ENCODE results near the gene LSM14A.

LSM14A gene

DNA sequence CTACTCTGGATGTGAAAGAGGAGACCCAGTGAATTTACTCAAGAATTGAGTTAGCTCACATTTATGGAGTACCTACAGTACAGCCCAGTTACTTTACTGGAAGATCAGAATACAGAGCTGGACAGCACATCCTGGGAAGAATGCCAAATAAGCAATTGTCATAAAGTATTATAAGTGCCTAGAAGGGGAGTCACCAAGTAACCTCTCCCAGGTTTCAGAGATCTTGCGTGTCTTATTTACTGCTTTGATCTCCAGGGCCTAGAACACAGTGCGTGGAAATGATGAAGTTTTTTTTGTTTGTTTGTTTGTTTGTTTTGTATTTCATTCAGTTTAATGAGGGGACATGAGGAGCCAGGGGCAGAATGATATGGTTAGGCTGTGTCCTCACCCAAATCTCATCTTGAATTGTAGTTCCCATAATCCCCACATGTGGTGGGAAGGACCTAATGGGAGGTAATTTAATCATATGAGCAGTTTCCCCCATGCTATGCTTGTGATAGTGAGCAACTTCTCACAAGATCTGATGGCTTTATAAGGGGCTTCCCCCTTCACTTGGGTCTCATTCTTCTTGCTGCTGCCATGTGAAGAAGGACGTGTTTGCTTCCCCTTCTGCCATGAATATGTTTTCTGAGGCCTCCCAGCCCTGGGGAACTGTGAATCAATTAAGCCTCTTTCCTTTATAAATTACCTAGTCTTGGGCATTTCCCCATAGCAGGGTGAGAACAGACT, 87.2 kb downstream of the LSM14A start:
- DNase-seq = no peak

DNA sequence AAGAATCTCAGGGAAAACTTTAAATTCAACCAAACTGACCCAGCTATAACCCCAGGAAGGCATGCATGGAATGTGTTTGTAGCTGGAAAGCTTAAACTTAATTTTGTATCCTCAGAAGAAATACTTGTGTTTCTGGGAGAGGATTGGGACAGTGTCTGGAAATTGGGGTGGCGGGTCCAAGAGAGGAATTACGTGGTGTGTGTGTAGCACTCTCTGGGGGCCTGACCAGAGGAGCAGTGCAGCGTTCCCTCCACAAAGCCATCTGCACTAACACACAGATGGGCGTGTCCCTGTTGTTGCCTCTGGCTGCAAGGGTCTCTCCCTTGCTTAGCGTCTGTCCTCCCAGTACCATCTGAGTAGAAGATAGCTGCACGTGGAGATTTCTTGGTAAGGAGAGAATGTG, 88.5 kb downstream of the LSM14A start:
- DNase-seq = no peak

- no peak for DNase-seq
Measured at GRCh38 chr19:34261334-34262109, 89.2 kb downstream of the LSM14A start.

DNA sequence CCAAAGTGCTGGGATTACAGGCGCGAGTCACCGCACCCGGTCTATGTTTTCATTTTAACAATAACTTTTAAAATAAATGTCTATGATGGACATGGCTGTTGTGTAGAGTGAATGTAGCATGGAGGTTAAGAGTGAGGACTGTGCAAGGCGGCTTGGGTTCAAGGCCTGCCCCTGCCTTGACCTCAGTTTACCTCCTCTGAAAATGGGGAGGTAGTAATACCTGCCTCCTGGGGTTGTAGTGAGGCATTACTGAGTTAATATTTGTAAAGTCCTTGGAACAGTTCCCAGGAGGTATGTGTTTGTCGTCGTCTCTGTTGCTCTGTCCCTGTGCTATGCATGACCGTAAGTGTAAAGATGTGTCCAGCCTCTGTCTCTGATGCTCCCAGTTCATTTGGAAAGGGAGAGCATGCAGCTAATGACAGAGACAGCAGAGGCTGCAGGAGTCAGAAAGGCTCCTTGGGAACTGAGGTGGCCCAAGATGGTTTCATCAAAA, 91.5 kb downstream of the LSM14A start:
- DNase-seq = no peak

- DNase-seq = no peak
Measured at GRCh38 chr19:34265221-34265650, 92.9 kb downstream of the LSM14A start.

DNA sequence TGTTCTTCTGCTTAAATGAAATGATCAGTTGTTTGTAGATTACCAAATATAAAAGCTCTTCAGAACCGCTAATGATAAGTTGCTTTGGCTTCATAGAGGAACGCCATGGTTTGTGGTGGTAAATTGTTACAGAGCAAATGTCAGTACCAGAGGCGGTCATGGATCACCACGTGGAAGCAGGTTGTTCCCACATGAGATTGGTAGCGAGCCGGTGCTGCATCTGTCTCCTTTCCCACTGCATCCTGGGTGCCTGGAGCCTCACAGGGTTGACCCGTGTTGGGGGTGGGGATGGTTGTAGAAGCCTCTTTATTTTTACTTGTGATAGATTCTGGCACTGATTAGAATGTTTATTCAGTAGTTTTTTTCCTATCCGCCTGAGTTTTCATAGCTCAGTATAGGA, 96.8 kb downstream of the LSM14A start:
- DNase-seq = no peak

- DNase-seq = no peak
Measured at GRCh38 chr19:34269489-34269888, 97.2 kb downstream of the LSM14A start.

- DNase-seq = no peak
Measured at GRCh38 chr19:34269968-34270621, 97.8 kb downstream of the LSM14A start.

DNA sequence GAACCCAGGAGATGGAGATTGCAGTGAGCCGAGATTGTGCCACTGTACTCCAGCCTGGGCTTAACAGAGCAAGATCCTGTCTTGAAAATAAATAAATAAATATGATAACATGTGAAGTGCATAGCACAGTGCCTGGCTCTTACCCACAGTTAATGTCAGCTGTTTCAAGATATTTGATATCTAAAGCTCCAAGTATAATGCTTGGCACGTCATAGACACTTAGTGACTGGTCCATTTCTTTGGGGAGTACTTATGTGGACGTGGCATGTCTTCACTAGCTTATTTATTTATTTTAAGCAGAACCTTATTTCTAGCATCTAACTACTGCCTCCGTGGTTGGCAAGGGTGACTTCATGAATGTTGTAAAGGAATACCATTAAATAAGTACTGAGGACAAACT, 100.8 kb downstream of the LSM14A start:
- no peak for DNase-seq

DNA sequence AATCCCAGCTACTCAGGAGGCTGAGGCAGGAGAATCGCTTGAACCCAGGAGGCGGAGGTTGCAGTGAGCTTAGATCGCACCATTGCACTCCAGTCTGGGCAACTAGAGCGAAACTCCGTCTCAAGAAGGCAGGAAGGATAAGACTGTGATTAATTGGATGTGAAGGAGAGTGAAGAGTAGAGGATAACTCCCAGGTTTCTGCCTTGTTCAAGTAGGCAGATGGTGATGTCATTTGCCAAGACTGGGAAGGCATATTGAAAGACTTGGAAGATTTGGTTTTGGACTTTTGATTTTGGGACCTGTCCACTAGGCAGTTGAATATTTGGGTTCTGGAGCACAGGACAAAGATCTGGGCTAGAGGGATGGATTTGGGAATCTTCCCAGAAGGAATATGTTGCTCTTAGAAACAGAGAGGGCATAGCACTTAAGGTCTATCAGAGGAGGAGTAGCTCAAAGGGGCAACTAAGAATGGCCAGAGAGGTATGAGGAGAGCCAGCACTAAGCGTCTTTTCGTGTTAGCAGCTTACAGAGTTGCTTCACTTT, 102.1 kb downstream of the LSM14A start:
- no peak for DNase-seq

GRCh38 chr19:34274827-34275625, 102.7 kb downstream of the LSM14A start:
- no peak for DNase-seq

GRCh38 chr19:34275705-34276104, 103.4 kb downstream of the LSM14A start:
- no peak for DNase-seq

DNA sequence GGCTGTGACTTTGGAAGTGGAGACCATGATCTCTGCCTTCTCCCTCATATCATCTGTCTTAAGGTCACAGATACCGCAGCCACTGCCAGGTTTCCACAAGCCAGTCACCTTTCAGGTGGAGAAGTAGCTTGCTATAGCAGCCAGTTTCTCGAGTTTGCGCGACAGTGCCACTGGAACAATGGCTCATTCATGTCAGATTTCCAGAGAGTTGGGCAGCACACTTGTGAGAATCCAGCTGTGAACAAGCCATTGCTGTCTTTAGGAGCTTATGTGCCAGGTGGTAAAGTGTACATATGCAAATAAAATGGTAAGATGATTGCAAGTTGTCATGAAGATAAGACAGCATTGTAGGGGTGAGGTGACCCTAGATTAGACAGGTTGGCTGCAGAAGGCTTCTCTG, 104.3 kb downstream of the LSM14A start:
- no peak for DNase-seq

GRCh38 chr19:34277244-34277643, 104.9 kb downstream of the LSM14A start:
- DNase-seq = no peak

DNA sequence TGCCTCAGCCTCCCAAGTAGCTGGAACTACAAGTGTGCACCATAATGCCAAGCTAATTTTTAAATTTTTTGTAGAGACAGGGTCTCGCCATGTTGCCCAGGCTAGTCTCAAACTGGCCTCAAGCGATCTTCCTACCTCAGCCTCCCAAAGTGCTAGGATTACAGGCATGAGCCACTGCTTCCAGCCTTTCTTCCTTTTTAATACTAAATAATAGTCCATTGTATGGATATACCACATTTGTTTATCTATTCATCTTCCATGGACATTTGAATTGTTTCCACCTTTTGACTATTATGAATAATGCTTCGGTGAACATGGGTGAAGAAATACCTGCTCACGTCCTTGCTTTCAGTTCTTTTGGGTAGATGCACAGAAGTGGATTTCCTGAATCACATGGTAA, 106.5 kb downstream of the LSM14A start:
- DNase-seq = no peak

All from NCI-H524 treated with DMSO at 0.1 percent for 48 hours (cell line).